ENCODE results near the gene COG6.

The COG6 gene

DNA sequence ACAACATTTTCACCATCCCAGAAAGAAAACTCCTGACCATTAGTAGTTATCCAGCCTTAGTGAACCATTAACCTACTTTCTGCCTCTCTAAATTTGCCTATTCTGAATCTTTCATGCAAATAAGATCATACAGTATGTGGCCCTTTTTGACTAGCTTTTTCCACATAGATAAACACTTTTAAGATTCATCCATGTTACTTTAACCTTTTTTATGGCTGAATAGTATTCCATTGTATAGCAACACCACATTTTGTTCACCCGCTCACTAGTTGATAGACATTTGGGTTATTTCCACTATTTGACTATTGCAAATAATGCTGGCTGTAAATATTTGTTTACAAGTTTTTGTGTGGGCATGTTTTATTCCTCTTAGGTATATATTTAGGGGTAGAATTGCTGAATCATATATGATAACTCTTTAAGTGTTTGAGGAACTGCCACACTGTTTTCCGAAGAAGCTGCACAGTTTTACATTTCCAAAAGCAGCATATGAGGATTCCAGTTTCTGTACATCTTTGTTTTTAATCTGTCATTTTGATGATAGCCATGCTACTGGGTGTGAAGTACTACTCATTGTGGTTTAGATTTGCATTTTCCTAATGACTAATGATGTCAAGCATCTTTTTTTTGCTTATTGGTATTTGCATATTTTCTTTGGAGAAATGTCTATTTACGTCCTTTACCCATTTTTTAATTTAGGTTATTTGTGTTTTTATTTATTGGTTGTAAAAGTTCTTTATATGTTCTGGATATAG lies 17.1 kb downstream of the COG6 start:
- in situ Hi-C loops (cut with MboI; ENCODE audit: low sequenced_read_pairs, unreplicated experiment) = loop anchor here (10.0 kb wide), 1 partner anchor 1012 kb away; no protein-coding TSS in a partner anchor
- no peak for DNase-seq (ENCODE audit: low spot score)
- TF ChIP-seq, protein P1, sequence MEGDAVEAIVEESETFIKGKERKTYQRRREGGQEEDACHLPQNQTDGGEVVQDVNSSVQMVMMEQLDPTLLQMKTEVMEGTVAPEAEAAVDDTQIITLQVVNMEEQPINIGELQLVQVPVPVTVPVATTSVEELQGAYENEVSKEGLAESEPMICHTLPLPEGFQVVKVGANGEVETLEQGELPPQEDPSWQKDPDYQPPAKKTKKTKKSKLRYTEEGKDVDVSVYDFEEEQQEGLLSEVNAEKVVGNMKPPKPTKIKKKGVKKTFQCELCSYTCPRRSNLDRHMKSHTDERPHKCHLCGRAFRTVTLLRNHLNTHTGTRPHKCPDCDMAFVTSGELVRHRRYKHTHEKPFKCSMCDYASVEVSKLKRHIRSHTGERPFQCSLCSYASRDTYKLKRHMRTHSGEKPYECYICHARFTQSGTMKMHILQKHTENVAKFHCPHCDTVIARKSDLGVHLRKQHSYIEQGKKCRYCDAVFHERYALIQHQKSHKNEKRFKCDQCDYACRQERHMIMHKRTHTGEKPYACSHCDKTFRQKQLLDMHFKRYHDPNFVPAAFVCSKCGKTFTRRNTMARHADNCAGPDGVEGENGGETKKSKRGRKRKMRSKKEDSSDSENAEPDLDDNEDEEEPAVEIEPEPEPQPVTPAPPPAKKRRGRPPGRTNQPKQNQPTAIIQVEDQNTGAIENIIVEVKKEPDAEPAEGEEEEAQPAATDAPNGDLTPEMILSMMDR (IDR thresholded peaks at IDR 0.05; ENCODE audit: borderline replicate concordance, control extremely low read depth, extremely low read depth, insufficient read depth, missing control alignments) = no peak

GRCh38 chr13:39675904-39676303 lies 20.4 kb downstream of the COG6 start:
- no peak for DNase-seq (ENCODE audit: low spot score)
- in situ Hi-C loops (cut with MboI; ENCODE audit: low sequenced_read_pairs, unreplicated experiment) = loop anchor here (10.0 kb wide), 1 partner anchor 1009 kb away; no protein-coding TSS in a partner anchor
- TF ChIP-seq, protein P1 (IDR thresholded peaks at IDR 0.05; ENCODE audit: borderline replicate concordance, control extremely low read depth, extremely low read depth, insufficient read depth, missing control alignments) = no peak

DNA sequence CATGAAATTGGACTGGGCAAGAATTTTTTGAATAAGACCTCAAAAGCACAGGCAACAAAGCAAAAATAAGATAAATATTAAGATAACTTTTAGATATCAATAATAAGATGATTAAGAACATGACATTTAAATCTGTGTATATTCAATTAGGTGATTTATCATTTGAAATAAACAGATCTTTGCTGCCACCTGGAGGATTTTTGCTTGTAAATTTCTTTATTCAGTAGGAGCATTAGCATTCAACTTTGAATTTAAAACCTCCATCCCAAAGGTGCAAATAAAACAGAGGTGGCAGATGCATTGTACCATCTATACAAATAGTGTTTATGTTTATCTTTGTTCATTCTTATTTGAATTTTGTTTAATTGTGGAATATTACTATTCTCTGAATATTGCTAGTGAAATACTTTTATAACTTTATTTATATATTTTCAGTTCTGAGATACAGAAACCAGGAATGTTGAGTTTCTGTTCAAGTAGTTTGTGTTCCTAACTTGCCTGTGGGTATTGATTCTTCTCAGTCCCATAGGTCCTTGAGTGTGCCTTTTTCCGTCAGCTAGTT lies 20.9 kb downstream of the COG6 start:
- no peak for DNase-seq (ENCODE audit: low spot score)
- TF ChIP-seq, protein P1 (IDR thresholded peaks at IDR 0.05; ENCODE audit: borderline replicate concordance, control extremely low read depth, extremely low read depth, insufficient read depth, missing control alignments) = peak; percentile 27
- in situ Hi-C loops (cut with MboI; ENCODE audit: low sequenced_read_pairs, unreplicated experiment) = loop anchor here (10.0 kb wide), 1 partner anchor 1008 kb away; no protein-coding TSS in a partner anchor

DNA sequence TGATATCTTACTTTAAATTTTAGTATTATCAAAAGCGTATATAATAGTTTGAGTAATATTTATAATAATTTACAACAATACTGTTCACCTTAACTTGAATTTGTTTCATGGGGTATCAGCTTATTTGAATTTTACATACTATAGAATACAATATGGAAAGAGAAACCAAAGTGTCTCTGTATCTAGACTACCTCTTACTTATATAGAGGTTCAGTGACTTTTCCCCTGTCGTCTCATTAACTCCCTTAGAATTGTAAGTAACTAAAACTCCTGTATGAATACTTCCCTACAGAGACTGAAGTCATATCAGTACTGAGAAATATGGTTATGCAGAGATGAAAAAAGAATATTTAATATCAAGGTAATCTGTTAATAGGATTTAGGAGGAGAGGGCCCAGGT lies 26.8 kb downstream of the COG6 start:
- no peak for DNase-seq (ENCODE audit: low spot score)
- in situ Hi-C loops (cut with MboI; ENCODE audit: low sequenced_read_pairs, unreplicated experiment) = no loop called here
- TF ChIP-seq, protein P1 (IDR thresholded peaks at IDR 0.05; ENCODE audit: borderline replicate concordance, control extremely low read depth, extremely low read depth, insufficient read depth, missing control alignments) = no peak

DNA sequence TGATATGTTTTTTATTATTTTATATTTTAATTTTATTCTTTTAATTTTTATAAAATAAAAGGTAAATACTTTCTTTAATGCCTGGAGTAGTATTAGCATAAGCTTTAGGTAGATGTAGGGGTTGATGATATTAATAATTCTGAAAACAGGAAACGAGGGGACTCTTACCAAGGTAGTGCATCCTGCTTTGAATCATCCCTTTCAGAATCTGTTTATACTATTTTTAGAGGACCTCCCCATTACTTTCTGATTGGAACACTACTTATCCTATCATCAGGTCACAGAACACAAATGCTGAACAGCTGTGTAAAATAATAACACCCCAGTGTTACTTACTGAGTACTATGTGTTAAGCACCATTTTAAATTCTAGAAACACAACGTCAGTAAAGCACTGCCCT lies 27.3 kb downstream of the COG6 start:
- peak; percentile 34 for DNase-seq (ENCODE audit: low spot score)
- in situ Hi-C loops (cut with MboI; ENCODE audit: low sequenced_read_pairs, unreplicated experiment) = no loop called here

DNA sequence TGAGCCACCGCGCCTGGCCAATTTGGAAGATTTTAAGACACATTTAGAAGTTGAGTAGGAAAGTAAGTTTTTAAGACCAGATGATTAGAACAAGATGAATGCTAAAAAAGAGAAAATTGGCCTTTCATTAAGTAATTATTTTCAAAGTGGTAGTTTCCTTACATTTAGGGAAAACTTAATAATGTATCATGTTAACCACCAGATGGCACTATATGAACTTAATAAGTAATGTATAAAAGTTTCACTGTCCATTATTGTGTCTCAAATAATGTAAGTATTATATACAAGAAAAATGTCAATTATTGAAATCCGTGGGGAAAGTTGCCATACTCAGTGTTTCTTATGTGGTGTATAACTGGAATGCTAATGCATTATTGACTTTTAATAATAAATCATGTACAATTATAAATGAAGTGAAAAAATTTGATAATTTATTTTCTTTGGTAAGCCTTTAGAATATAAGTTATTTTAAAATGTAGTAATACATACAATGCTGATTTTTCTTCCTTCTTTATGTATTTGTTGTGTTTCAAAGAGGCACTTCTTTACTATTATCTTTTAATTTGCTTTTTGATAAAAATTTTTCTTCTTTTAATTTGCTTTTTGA lies 29.2 kb downstream of the COG6 start:
- in situ Hi-C loops (cut with MboI; ENCODE audit: low sequenced_read_pairs, unreplicated experiment) = no loop called here
- TF ChIP-seq, protein P1 (IDR thresholded peaks at IDR 0.05; ENCODE audit: borderline replicate concordance, control extremely low read depth, extremely low read depth, insufficient read depth, missing control alignments) = peak; percentile 23
- DNase-seq (ENCODE audit: low spot score) = peak; percentile 38

More for the DNA sequence above, 27.3 kb downstream of the COG6 start:
- TF ChIP-seq, protein P1 (IDR thresholded peaks at IDR 0.05; ENCODE audit: borderline replicate concordance, control extremely low read depth, extremely low read depth, insufficient read depth, missing control alignments) = no peak
